Upper lobe of left lung (tissue), 6 donors: Measurements from ENCODE around the gene OSR1. TPM values are rescaled to one million over a fixed set of nuclear protein-coding genes. Genes with fewer than 3 reads are reported as not detected.
A peak's percentile ranks its signal among the peaks of the same experiment; 100 is the strongest.

Source experiments
- ATAC-seq, 2 donors: fragments of 200-7000 bp; cut with Tn5 transposase; one replicate each; pipeline ENCODE4 v1.9.1; 2022; ENCODE audit warnings: mild to moderate bottlenecking in 2 of 2, moderate library complexity in 2 of 2; ENCODE audit not compliant: low FRiP score in 2 of 2
- DNase-seq, 2 donors: peaks; one replicate each; pipeline ENCODE4 v3.0.0-alpha.2; 2019 to 2020
- H3K27ac ChIP-seq, 4 donors: fragments of 200-600 bp; sonication (generic); one replicate each; pipeline ENCODE4 v1.5.1; 2016 to 2019
- H3K27me3 ChIP-seq, 4 donors: fragments of 200-600 bp; sonication (generic); one replicate each; pipeline ENCODE4 v1.5.1; 2017 to 2019
- H3K36me3 ChIP-seq, 4 donors: fragments of 200-600 bp; sonication (generic); one replicate each; pipeline ENCODE4 v1.5.1; 2016 to 2019
- H3K4me1 ChIP-seq, 4 donors: fragments of 200-600 bp; sonication (generic); one replicate each; pipeline ENCODE4 v1.5.1; 2018 to 2019
- H3K4me3 ChIP-seq, 4 donors: fragments of 200-600 bp; sonication (generic); one replicate each; pipeline ENCODE4 v1.5.1; 2017 to 2019; ENCODE audit warnings: mild to moderate bottlenecking in 2 of 4, moderate library complexity in 1 of 4
- H3K9me3 ChIP-seq, 4 donors: fragments of 200-600 bp; sonication (generic); one replicate each; pipeline ENCODE4 v1.5.1; 2018 to 2019
- EP300 ChIP-seq, 4 donors: sonication (generic); formaldehyde crosslinking; IDR thresholded peaks; one replicate each; pipeline ENCODE4 v1.5.1; 2017; ENCODE audit warnings: antibody characterized with exemption in 4 of 4, control low read depth in 2 of 4
- POLR2A ChIP-seq, 4 donors: fragments of 450-650 bp; IDR thresholded peaks; one replicate each; pipeline ENCODE4 v1.5.1; 2016 to 2017; ENCODE audit warnings: antibody characterized with exemption in 4 of 4, mild to moderate bottlenecking in 2 of 4
- POLR2AphosphoS5 ChIP-seq, 2 donors: sonication (generic); formaldehyde crosslinking; IDR thresholded peaks; one replicate each; pipeline ENCODE4 v1.5.1; 2017; ENCODE audit warnings: antibody characterized with exemption in 2 of 2
- WGBS, 2 donors: methylation state at CpG; one replicate each; pipeline ENCODE4 v1.1.5; 2017 to 2018; 5-methylcytosine and 5-hydroxymethylcytosine counted together
- total RNA-seq, 6 donors: library from RNA; depleted of rRNA in 4 of 6; stranded (reverse); fragments of >200 nt in 4 of 6; gene quantifications; one replicate each; pipeline versions ENCODE4 v1.1.0 to v1.2.1, GENCODE V29; 2016 to 2021
- TF ChIP-seq, protein P1 (sequence below), 6 experiments: fragments of 450-650 bp in 4 of 6; fragments of 200-600 bp in 2 of 6; sonication (generic) in 2 of 6; IDR thresholded peaks; one replicate each; pipeline ENCODE4 v1.5.1; 2016 to 2019; ENCODE audit warnings: antibody characterized with exemption in 6 of 6
- donor health status: DM: no; HTN: no; CAD: no; lungs with moderate emphysema.
- donor health status: DM: no; HTN: yes; CAD: no; lungs with severe emphysema.

OSR1 gene
- total RNA-seq, 6 donors from 2014 or later, result 3.2 to 19.4 (median 7.5) TPM

DNA sequence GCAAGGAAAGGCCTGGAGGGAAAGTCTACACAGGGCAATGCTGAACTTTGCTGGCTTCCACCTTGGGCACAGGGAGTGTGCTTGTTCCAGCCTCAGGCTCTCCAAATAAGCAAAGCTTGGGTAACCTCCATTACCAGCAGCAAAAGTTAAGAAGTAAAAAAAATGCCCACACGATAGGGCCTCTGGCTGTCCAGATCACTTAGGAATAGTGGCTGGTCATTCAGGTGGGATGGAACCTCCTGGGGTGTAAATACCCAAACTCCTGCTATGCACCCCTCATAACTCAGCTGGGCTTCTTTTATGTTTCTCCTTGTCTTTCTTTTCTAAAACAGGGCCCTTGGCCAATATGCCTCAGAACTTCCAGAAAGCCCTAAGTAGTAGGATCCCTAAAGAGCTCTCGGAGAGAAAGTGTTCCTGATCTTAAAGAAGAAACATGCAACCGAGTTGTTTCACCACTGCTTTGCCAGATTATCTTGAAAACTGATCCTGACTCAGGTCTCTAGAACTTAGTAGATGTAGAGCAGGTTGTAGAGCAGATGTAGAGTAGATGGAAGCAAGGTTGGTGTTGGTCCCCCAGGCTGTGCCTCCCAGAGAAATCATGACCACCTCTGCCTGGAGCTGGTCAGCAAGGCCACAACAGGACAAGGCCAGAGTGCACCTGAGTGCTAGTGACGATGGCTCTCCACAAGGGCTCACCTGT lies 2.0 kb upstream of the OSR1 start:
- 79 to 82% methylated on average over 4 of the region's 4 CpGs for WGBS, 2 donors
- peaks cover 0 to 46% (median 27%) of the 10 kb centered on the region in 4 donors for H3K27me3 ChIP-seq
- peaks cover 29 to 61% (median 44%) of the 10 kb centered on the region in 4 donors for H3K4me1 ChIP-seq
- no peak overlapping the region for H3K27ac ChIP-seq
- no peaks in the 10 kb centered on the region for H3K36me3 ChIP-seq
- no peak for ATAC-seq
- no peak for DNase-seq
- TF ChIP-seq EP300 (IDR thresholded peaks at IDR 0.05) (no peak), POLR2AphosphoS5 (IDR thresholded peaks at IDR 0.05) (no peak), POLR2A (IDR thresholded peaks at IDR 0.05) (no peak)
- TF ChIP-seq, protein P1, sequence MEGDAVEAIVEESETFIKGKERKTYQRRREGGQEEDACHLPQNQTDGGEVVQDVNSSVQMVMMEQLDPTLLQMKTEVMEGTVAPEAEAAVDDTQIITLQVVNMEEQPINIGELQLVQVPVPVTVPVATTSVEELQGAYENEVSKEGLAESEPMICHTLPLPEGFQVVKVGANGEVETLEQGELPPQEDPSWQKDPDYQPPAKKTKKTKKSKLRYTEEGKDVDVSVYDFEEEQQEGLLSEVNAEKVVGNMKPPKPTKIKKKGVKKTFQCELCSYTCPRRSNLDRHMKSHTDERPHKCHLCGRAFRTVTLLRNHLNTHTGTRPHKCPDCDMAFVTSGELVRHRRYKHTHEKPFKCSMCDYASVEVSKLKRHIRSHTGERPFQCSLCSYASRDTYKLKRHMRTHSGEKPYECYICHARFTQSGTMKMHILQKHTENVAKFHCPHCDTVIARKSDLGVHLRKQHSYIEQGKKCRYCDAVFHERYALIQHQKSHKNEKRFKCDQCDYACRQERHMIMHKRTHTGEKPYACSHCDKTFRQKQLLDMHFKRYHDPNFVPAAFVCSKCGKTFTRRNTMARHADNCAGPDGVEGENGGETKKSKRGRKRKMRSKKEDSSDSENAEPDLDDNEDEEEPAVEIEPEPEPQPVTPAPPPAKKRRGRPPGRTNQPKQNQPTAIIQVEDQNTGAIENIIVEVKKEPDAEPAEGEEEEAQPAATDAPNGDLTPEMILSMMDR (IDR thresholded peaks at IDR 0.05), result no peak
- no peaks in the 10 kb centered on the region for H3K9me3 ChIP-seq
- no peak overlapping the region for H3K4me3 ChIP-seq

DNA sequence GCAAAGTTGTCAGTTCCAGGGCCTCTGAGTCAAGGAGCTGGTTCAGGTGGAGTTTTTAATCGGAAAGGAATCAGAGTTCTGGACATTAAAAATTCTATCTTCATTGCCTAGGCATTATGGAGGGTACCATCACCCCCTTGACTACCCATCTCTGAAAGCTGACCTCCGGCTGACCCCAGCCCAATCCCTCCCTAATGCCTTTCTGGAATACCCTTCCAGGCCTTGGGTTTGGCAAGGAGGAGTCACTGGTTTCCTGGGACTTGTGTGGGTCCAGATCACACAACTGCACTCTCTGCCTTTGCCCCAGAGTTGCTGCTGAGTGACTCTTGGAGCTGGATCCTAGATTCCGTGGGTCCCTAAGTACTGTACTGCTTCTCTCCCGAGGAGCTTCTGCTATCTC lies 1.0 kb upstream of the OSR1 start:
- Histone ChIP-seq H3K27me3 (peaks cover 0 to 50% (median 30%) of the 10 kb centered on the region in 4 donors), H3K36me3 (no peaks in the 10 kb centered on the region), H3K4me3 (no peak overlapping the region), H3K9me3 (no peaks in the 10 kb centered on the region), H3K27ac (peak overlapping the region in 1 of 4 donors; percentile 73), H3K4me1 (peaks cover 29 to 61% (median 44%) of the 10 kb centered on the region in 4 donors)
- no peak for ATAC-seq
- 79 to 80% methylated on average over 4 of the region's 4 CpGs for WGBS, 2 donors
- TF ChIP-seq EP300 (IDR thresholded peaks at IDR 0.05) (no peak), POLR2AphosphoS5 (IDR thresholded peaks at IDR 0.05) (no peak), POLR2A (IDR thresholded peaks at IDR 0.05) (no peak)
- TF ChIP-seq, protein P1 (IDR thresholded peaks at IDR 0.05), result no peak
- DNase-seq, result no peak

DNA sequence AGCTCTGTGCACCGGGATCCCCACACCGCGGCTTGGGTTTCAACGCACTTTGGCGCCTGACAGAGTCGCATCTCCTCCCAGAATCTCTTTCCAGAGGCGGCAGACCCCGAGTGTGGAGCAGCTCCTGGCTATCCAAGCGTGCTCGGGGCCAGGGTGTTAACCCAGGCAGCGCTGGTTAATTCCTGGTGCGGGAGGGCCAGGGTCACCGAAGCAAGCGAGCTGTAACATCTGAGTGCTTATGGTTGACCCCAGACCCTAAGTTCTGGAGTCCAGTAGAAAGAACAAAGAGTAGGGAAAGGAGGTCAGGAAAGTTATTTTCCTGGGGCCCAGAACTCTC lies 566 bp upstream of the OSR1 start:
- H3K4me1 ChIP-seq, result peaks cover 29 to 61% (median 44%) of the 10 kb centered on the region in 4 donors
- peak overlapping the region in 3 of 4 donors; percentile 50 to 63 (median 62) for H3K4me3 ChIP-seq
- TF ChIP-seq POLR2A (IDR thresholded peaks at IDR 0.05) (no peak), EP300 (IDR thresholded peaks at IDR 0.05) (no peak), POLR2AphosphoS5 (IDR thresholded peaks at IDR 0.05) (no peak)
- TF ChIP-seq, protein P1 (IDR thresholded peaks at IDR 0.05), result no peak
- ATAC-seq, result no peak
- 16 to 21% methylated on average over 11 to 14 of the region's 14 CpGs for WGBS, 2 donors
- H3K36me3 ChIP-seq, result no peaks in the 10 kb centered on the region
- DNase-seq, result no peak
- H3K9me3 ChIP-seq, result no peaks in the 10 kb centered on the region
- H3K27ac ChIP-seq, result peak overlapping the region in 3 of 4 donors; percentile 58 to 80 (median 73)
- H3K27me3 ChIP-seq, result peaks cover 0 to 50% (median 30%) of the 10 kb centered on the region in 4 donors

DNA sequence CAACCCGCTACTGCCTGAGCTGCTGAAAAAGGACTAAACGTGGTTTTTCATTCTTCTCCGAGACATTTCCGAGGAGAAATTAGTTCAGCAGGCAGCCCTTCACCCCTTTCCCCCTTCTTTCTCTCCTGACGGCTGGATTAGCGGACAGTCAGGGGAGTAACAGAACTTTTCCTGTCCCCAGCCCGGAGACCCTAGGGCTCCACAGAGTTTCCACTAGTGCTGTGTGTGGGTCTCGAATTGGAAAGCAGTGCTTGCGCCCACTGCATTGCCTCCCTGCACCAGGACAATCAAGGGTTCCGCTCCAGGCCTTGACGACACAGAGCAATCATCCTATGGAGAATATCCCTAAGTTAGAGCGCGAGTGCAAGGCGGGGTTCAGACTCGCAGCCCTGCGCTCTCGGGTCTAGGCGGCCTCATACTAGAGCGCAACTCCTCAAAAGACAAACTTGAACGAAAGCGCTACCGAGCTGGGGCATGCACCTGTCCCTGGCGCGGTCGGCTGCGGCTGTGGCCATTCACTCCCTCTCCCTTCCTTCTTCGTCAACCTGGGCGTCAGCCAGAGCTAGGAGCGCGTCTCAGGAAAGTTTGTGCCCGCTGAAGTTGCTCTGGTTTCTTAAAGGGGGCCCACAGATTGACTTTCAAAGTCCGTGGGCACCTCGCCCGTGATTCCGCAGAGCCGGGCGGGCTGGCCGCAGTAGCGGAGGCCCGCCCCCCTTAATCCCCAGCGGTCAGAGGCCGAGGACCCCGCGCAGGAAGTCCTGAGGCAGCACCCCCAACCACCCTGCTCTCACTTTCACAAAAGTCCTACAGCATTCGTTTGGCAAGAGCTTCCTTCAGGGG lies 801 bp downstream of the OSR1 start:
- ATAC-seq, result peak in 1 of 2 donors; percentile 9
- TF ChIP-seq, protein P1 (IDR thresholded peaks at IDR 0.05), result no peak
- DNase-seq, result peak in 1 of 2 donors; percentile 82
- Histone ChIP-seq H3K36me3 (no peaks in the 10 kb centered on the region), H3K27me3 (peaks cover 0 to 55% (median 31%) of the 10 kb centered on the region in 4 donors), H3K4me3 (peak overlapping the region; percentile 30 to 63 (median 56)), H3K27ac (peak overlapping the region; percentile 48 to 80 (median 68)), H3K4me1 (peaks cover 24 to 52% (median 39%) of the 10 kb centered on the region in 4 donors), H3K9me3 (no peaks in the 10 kb centered on the region)
- 5 to 8% methylated on average over 20 to 45 of the region's 45 CpGs for WGBS, 2 donors
